GM21825 (cell line): Measurements from ENCODE around the gene PARP15.
"Not testable (repeated sequence)": the region's sequence is repeated elsewhere in the genome, so short reads cannot be mapped to it uniquely, and the experiment has no call there.

Source experiments
- ATAC-seq: cut with Tn5 transposase; IDR thresholded peaks from one replicate; pipeline ENCODE4 v1.9.1; 2021; ENCODE audit warnings: mild to moderate bottlenecking, moderate library complexity; ENCODE audit not compliant: unreplicated experiment

The PARP15 gene

DNA sequence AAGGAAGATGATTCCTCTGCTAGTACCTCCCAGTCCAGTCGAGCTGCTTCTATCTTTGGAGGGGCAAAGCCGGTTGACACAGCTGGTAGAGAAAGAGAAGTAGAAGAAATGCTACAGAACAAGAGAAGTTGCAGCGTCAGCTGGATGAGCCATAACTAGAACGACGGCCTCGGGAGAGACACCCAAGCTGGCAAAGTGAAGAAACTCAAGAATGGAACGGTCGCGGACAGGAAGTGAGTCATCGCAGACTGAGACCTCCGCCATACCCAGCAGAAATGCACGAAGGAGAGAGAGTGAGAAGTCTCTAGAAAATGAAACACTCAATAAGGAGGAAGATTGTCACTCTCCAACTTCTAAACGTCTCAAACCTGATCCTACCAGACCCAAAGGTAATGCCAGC lies 84.2 kb downstream of the PARP15 start:
- no peak for ATAC-seq

DNA sequence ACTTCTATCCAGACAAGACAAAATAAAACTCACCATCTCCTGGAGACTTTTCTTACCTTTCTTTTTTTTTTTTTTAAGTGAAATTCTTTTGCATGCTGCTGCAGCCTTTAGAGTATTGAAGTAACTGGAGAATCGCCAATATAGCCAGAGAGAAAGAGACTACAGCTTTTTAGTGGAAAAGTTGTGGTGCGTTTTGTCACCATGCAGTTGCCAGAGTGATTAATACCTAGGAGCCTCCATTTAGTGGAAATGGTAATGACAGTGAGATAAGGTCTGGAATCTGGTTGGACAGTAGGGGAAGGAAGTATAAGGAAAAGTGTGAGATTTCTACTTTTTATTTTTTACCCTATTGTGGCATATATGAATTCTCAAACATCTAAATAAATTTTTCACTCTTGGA lies 85.1 kb downstream of the PARP15 start:
- no peak for ATAC-seq

DNA sequence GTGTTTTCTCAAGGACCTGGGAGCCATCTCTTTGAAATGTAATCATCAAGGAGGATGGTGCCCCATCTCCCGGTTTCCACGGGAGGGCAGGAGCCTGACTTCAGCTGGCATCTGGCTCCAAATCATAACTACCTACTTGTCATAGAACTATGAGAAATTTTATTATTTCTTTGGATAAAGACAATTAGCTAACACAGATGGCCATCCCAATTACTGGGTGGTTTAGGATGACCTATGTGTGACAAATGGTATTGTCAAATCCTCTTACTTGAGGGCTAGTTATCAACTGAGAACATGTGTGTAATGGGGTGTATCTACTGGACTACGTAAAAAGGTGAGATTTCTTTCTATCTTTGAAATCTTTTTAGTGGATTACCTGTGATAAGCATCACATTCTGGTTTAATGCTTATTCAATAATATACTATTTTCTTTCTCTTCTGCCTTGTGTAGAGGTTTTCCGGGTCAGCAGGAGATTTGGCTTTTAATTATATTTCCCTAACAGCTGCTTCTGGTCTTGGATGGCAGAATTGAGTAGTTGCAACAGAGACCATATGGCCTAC lies 87.9 kb downstream of the PARP15 start:
- no peak for ATAC-seq

DNA sequence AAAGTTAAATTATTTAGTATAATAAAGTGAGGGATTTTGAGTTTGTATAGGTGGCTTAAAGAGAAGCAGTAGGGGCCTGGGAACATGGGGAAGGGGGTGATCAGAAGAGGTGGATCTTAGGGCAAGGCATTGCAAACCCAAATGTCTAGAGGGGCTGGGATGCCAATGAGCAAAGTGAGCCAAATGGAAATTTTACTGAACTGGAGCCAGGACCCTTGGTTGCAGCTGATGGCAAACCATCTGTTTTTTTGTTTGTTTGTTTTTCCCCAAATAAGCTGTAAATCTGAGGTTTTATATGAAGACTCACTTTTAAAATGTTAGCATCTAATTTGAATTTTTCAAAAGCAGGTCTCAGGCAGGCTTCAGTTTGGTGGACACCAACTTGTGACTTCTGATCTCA lies 88.4 kb downstream of the PARP15 start:
- no peak for ATAC-seq

DNA sequence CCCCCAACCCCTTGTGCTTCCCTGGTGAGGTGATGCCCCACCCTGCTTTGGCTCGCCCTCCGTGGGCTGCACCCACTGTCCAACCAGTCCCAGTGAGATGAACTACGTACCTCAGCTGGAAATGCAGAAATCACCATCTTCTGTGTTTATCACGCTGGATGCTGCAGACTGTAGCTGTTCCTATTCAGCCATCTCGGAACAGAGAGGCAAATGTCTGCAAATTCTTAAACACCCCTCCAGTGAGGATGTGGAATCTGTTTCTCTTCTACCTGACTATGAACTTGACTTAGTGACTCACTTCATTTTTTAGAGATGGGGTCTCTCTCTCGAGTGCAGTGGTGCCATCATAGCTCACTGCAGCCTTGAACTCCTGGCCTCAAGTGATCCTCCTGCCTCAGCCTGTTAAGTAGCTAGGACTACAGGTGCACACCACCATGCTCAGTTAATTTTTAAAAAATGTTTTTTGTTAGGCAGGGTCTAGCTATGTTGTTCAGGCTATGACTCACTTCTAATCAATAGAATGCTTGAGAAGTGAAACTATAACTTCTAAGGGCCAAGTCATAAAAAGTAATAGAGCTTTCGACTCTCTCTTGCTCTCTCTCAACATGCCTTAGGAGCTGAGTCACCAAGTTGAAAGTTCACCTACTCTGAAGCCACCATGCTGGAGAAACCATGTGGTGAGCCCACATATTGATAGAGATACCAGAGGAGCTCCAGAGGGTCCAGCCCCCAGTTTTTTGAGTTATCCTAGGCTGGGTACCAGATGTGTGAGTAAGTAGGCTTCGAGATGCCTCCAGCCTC lies 91.7 kb downstream of the PARP15 start:
- peak; percentile 83 for ATAC-seq

DNA sequence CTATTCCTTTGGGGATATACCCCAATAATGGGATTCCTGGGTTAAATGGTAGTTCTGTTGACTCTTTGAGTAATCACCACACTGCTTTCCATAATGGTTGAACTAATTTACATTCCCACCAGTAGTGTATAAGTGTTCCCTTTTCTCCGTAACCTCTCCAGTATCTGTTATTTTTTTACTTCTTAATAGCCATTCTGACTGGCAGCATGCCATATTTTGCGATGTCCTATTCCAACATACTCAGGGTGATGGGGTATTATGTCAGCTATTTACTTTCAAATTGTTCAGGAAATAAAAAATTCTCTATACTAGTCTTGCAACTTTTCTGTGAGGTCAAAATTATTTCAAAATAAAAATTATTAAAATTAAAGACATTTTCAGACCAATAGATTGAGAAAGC lies 94.1 kb downstream of the PARP15 start:
- ATAC-seq = no peak

GRCh38 chr3:122674339-122674738 lies 96.9 kb downstream of the PARP15 start:
- no peak for ATAC-seq

- no peak for ATAC-seq
Measured at GRCh38 chr3:122676759-122677158, 99.3 kb downstream of the PARP15 start.

DNA sequence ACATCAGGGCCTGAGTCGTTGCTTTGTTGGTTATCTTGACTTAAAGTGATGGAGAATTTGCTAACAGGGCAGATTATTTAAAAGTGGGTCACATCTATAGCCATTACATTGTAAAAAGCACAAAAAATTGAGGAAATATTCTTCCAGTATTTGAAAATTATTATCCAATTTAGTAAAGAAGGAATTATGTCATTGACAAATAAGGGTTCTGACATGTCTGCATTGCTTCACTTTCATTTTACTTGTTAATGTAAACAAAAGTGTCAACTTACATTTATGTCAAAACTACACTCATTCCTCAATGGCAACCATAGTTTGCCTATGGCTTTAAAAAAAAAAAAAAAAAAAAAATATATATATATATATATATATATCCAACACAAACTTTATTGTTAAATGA lies 99.8 kb downstream of the PARP15 start:
- no peak for ATAC-seq

DNA sequence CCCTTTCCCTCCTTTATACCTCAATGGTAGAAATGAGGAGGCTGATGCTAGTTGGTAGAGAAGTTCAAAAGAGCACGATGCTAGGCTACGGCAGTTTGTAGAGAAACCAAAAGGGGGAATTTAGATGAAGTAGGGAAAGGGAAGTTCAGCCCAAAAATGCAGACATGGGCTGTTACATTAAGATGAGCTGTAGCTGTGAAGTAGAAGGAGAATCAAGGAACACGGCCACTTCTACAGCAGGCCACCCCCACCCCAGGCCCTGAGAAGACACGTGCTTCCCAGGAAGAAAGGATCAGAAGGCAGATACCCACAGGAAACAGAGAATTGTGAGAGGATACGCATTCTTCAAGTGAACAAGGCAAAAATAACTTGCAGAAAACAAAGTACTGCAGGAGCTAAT lies 101.1 kb downstream of the PARP15 start:
- ATAC-seq = no peak

DNA sequence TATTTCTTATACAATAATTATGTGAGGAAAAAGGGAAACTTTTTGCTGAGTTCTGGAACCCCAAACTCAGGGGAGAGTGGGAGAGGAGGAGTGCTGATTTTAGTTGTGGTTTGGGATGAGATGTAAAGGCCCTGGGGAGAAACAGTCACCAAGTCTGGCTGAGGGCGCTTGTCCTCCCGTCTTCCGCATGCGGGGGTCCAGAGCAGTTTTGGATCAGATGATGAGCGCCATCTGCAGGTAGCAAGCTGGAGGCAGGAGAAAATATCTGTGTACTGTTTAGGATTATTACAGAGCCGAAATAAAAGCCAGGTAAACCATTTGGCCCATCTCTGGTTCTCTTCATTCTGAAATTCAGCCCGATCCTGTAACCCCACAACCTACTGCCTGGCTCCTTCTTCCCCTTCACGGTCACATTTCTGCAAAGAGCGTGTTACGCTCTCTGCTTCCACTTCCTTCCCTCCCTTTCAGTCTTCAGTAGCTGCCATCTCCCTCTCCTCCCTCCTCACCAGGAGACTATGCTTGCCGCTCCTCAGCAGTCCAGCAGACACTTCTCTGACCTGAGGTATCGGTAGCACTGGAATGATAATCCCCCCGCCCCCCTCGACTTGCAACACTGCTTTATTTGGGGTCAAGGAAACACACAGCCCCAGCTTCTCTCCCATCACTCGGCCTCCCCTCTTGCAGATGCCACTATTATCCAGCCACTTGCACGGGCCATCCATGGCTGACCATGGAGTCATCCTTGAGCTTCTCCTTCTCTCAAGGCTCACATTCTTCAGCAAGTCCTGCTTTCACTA lies 101.8 kb downstream of the PARP15 start:
- ATAC-seq = no peak

DNA sequence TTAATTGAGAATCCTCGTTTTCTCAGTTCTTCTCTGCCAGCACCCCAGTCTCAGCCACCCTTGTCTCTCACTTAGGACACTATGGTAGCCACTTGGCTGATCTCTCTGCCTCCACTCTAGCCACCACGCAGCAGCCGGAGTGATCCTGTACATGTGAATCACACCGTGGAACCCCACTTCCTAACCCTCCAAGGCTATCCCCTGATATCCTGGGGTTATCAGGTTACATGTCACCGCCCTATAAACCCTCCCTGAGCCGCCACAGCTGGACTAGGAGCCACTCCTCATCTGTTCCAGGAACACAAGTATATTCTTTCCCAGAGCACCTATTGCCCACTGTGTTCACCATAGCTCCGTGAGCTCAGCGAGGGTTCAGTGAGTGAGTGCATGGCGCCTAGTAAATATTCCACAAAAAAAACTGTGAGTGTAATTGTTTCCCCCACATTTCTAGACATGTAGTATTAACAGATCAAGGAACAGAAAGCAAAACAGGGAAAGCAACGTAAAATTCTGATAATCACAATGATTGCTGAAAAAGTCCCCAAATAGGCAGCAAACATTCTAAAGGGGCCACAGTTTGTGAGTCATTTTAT lies 102.5 kb downstream of the PARP15 start:
- peak; percentile 7 for ATAC-seq

- peak; percentile 46 for ATAC-seq
Measured at GRCh38 chr3:122680475-122681283, 103.2 kb downstream of the PARP15 start, which contains the start of gene PARP14. PARP14 (plus strand) TSS chr3:122680839; CDS start chr3:122680884, 45 bp downstream.

- no peak for ATAC-seq
Measured at GRCh38 chr3:122681284-122681973, 104.0 kb downstream of the PARP15 start.

GRCh38 chr3:122681974-122682409 lies 104.5 kb downstream of the PARP15 start:
- no peak for ATAC-seq

GRCh38 chr3:122682778-122683411 lies 105.4 kb downstream of the PARP15 start:
- not testable (repeated sequence) for ATAC-seq

GRCh38 chr3:122687298-122687697 lies 109.8 kb downstream of the PARP15 start:
- ATAC-seq = no peak
